Vagina (tissue), 2 donors: ENCODE results near the gene DYNLT4.

Source experiments
- POLR2A ChIP-seq, 2 donors: fragments of 450-650 bp; IDR thresholded peaks; one replicate each; pipeline ENCODE4 v1.6.1; 2017; ENCODE audit warnings: antibody characterized with exemption in 2 of 2, mild to moderate bottlenecking in 2 of 2, moderate library complexity in 2 of 2
- POLR2AphosphoS5 ChIP-seq, 2 donors: sonication (generic); formaldehyde crosslinking; IDR thresholded peaks; one replicate each; pipeline ENCODE4 v1.9.0; 2017; ENCODE audit warnings: antibody characterized with exemption in 2 of 2, mild to moderate bottlenecking in 2 of 2, low read depth in 1 of 2; ENCODE audit not compliant: insufficient read depth in 1 of 2
- TF ChIP-seq, protein P1 (sequence below), 3 experiments: fragments of 450-650 bp in 2 of 3; fragments of 200-600 bp in 1 of 3; sonication (generic) in 1 of 3; IDR thresholded peaks; one replicate each; pipeline ENCODE4 v1.5.1; 2017 to 2019; ENCODE audit warnings: antibody characterized with exemption in 3 of 3, mild to moderate bottlenecking in 2 of 3, moderate library complexity in 2 of 3

DNA sequence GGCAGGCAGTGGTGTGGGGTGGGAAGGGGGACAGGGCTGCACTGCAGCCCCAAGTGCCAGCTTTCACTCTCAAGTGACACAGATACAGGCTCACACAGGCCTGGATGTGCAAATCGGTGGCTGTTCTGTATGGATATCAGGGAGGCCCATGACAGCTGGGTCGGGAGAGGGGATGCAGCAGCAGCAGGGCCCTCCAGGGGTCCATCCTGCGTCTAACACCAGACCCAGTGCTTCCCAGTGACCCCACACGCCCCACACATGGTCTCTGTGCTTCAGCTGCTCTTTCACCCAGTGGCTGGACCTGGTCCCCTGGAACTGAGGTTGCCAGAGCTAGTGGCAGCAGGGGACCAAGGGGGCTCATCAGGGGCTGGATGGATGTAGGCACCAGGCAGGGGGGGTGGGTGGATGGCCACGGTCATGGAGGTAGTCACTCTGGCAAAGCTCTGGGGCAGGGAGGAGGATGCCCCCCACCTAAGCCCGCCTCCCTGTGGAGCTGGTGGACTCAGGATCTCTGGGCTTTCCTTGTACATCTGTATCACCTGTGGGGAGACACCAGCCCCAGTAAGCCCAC, 15.1 kb upstream of the DYNLT4 start:
- TF ChIP-seq, protein P1, sequence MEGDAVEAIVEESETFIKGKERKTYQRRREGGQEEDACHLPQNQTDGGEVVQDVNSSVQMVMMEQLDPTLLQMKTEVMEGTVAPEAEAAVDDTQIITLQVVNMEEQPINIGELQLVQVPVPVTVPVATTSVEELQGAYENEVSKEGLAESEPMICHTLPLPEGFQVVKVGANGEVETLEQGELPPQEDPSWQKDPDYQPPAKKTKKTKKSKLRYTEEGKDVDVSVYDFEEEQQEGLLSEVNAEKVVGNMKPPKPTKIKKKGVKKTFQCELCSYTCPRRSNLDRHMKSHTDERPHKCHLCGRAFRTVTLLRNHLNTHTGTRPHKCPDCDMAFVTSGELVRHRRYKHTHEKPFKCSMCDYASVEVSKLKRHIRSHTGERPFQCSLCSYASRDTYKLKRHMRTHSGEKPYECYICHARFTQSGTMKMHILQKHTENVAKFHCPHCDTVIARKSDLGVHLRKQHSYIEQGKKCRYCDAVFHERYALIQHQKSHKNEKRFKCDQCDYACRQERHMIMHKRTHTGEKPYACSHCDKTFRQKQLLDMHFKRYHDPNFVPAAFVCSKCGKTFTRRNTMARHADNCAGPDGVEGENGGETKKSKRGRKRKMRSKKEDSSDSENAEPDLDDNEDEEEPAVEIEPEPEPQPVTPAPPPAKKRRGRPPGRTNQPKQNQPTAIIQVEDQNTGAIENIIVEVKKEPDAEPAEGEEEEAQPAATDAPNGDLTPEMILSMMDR (IDR thresholded peaks at IDR 0.05): no peak
- TF ChIP-seq POLR2AphosphoS5 (IDR thresholded peaks at IDR 0.05; ENCODE audit: insufficient read depth in 1 of 2, low read depth in 1 of 2) (no peak), POLR2A (IDR thresholded peaks at IDR 0.05) (no peak)
